Mammary epithelial cell (primary cell): ENCODE results near the gene SEPTIN11.

Source experiments
- CTCF ChIP-seq, 2 donors: IDR thresholded peaks in 1 of 2; conservative IDR thresholded peaks in 1 of 2; 2 replicates each; pipeline ENCODE4 v1.5.1; 2011 to 2012; ENCODE audit warnings: inconsistent platforms in 2 of 2, low read length in 2 of 2, mild to moderate bottlenecking in 2 of 2, control low read depth in 1 of 2, low read depth in 1 of 2; ENCODE audit not compliant: insufficient read depth in 1 of 2; ENCODE audit errors: extremely low read depth in 1 of 2
- EZH2 ChIP-seq: IDR thresholded peaks from 2 replicates; pipeline ENCODE4 v1.6.1; 2012; ENCODE audit warnings: low read length, inconsistent platforms, borderline replicate concordance

GRCh38 chr4:76996445-76996844 is 46.9 kb downstream of the SEPTIN11 start:
- TF ChIP-seq CTCF (conservative IDR thresholded peaks at IDR 0.05 in 1 of 2, IDR thresholded peaks at IDR 0.05 in 1 of 2; ENCODE audit: extremely low read depth in 1 of 2, insufficient read depth in 1 of 2, low read depth in 1 of 2, low read length in 2 of 2) (no peak), EZH2 (no peak)
